HG03139 (cell line): ENCODE measurements around the gene DOCK4.
"Not testable (repeated sequence)": the region's sequence is repeated elsewhere in the genome, so short reads cannot be mapped to it uniquely, and the experiment has no call there.

ENCODE experiments used
- ATAC-seq: cut with Tn5 transposase; IDR thresholded peaks from one replicate; pipeline ENCODE4 v1.9.1; 2021; ENCODE audit not compliant: unreplicated experiment

Gene DOCK4

DNA sequence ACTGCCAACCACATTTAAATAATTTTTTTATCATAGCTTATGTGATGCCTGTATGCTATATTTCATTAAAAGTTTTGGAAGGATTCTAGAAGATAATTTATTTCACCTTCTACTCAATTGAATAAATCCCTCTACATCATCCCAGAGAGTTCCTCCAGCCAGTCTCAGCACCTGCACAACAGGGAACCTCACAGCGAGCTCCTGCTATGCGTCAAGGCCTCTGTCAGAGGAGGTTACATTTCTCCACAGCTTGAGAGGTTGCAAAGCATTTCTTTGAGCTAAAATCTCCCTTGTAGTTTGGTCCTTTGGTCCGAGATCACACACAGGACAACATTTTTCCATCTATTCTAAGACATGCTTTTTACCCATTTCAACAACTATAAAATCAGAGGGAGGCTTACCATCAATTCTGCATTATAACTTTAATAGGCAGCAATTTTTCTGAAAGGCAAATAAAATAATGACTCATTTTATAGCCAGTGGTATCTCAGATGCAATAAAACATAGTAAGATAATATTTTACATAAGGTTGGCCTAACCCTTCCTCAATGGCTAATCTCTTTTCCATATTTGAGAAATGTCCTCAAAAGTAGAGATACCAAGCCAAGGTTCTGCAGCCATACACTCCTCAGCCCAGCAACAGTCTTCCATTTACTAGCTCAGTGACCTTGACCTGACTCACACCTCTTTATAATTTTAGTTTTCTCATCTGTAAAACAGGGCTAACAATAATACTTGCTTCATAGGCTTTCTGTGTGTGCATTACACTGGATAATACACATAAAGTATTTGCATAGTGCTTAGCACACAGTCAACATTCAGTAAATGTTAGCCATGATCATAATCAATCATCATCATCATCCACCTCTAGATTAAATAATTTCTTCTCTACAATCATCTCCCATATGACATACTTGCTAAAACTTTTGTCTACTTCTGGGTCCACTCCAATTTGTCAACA lies 68.8 kb downstream of the DOCK4 start:
- no peak for ATAC-seq

DNA sequence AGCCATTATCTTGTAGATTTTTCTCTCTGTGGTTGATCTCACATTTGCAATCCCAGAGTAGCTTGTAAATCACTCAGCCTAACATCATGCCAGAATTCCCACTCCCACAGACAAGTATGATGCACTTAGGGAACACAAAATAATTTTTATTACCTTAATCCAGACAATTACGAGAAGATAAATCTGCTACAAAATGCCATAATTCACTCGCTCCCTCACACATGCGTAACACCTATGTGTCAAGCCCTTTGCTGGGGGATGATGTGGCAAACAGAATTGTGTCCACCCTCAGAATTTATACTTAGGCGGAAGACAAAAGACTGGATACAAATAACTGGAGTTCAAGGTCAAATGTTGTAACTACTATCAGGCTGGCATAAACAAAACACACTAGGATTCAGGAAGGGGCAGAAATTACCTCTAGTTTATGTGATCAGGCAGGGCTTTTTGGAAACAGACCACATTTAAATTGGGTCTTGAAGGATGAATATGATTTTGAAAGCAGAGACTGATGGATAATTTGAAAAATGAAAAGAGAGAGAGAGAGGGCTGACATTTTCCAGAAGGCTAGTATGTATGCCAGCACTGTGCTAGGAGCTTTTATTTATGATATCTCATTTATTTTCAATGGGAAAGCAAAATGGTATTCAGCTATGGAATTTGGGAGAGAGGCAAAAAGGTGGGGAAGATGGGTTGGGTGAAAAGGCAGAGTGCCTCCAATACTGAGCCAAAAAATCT lies 69.8 kb downstream of the DOCK4 start:
- ATAC-seq, result no peak

DNA sequence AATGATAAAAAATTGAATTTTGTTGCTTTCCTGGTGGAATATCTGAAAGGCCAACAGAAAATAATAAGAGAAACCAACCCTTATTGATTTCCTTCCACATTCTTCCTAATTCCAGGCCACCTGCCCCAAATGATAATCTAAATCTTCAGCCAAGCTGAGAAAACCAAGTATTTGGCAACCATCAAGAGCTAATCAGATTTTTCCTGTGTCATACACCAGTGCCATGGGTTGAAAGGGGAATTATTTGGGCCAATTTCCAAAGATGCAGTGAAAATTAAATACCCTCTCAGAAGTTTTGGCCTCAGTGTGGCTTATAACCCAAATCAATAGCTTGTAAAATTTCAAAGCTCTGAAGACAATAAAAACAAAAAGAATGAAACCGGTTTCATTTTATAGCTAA lies 70.4 kb downstream of the DOCK4 start:
- ATAC-seq, result no peak

DNA sequence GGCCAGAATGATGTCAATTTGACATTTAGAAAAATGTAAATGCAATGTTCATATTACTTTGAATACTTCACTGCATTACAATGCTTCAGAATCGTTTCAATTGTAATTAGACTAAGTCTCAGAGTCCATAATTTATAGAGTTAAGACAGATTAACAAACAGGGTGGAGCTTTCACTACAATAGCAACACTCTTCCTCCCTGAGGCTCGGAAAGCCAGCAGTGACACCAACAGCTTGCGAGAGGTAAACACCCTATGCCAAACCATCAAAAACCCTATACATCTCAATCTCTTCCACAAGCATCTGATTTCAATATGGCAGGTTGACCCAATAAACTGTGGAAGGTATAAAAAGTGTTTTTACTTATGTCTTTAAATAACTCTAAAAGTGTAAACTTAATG lies 72.2 kb downstream of the DOCK4 start:
- ATAC-seq, result no peak

DNA sequence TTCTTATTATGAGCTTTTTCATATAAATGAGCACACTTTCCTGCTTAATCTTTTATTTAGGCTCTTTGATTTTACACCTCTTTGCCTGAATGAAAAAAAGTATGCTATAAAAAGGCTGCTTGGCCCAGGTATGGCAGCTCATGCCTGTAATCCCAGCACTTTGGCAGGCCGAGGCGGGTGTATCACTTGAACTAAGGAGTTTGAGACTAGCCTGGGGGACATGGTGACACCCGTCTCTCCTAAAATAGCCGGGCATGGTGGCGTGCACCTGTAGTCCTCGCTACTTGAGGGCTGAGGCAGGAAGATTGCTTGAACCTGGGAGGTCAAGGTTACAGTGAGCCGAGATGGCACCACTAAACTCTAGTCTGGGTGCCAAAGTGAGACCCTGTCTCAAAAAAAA lies 72.9 kb downstream of the DOCK4 start:
- no peak for ATAC-seq

DNA sequence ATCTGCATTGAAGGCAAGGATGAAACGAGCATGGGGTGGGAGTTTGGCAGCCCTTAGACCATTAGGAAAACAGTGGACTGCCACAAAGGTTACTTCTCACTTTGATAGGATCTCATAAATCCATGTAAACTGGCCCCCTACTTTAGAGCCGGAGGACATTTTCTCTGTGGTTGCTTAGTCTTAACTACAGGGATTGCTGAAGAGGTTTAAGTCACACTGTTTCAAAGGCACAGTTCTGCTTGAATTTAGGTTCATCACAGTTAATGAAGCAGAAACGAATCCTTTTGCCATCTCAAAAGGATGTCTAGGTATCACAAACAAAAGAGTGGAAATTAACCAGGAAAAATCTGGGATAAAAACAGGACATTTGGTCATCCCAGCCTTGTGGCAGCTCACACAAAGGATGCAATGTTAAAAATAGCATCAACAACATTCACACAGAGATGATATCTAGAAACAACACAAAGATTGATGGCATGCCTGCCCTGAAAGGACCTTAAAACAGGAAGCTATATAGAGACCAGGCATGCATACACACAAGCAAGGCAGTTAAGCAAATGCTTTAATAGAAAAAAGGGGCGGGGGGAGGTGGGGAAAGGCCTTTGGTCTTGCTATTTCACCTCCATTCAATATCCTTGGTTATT lies 74.0 kb downstream of the DOCK4 start:
- no peak for ATAC-seq

DNA sequence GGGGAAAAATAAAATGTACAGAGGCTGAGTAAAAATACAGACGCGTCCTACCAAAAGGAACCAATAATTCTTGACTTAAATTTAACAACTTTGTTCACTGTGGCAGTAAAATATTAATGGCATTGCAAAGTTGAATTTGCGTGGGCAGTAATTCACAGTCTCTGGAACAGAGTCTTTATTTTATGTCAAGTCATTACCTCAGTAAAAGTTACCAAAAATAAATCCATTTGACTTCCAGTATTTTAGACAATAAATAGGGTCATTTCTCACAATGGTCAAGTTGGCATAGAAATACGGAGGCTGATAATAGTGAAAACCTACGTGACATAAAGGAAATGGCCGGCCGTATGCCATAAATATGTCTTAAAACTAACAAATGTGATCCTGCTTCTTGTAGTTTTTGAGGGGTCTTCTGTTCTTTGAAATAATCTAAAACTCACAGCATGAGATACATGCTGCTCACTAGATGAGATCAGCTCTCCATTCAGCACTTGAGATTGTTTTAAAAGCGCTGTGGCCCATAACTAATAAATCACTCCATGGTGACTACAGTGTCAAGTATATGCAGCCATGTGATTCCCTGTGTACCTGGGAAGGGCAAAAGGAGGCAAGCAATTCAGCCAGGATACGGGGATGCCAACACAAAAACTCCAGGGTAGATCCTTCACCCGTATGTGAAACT lies 75.3 kb downstream of the DOCK4 start:
- no peak for ATAC-seq

DNA sequence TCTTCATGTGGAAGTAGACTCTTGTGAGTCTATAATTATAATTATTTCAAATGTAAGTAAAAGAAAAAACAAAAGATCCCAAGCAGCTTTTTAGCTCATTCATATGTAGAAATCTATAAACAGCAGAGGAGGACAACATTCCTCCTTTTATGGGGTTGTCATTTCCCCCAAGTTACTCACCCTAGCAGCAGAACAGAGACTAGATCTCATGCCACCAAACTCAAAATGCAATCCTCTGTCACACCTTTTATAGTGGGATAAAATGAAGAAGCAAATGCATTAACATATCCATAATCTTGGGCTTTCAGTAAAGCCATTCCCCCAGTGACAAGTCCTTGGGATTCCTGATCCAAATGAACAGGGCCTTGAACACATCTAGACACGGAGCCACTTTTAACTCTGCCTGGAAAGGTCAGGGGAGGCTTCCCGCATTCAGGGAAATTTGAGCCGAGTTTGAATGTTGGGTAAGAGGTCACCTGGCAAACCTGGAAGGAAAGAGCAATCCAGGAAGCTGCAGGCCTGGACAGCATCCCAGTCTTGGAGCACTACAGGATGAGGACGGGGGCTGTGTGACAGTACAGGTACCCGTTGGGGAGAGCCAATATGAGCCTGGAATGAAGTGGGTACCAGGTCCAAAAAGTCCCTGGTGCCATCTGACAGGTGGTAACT lies 76.4 kb downstream of the DOCK4 start:
- no peak for ATAC-seq

DNA sequence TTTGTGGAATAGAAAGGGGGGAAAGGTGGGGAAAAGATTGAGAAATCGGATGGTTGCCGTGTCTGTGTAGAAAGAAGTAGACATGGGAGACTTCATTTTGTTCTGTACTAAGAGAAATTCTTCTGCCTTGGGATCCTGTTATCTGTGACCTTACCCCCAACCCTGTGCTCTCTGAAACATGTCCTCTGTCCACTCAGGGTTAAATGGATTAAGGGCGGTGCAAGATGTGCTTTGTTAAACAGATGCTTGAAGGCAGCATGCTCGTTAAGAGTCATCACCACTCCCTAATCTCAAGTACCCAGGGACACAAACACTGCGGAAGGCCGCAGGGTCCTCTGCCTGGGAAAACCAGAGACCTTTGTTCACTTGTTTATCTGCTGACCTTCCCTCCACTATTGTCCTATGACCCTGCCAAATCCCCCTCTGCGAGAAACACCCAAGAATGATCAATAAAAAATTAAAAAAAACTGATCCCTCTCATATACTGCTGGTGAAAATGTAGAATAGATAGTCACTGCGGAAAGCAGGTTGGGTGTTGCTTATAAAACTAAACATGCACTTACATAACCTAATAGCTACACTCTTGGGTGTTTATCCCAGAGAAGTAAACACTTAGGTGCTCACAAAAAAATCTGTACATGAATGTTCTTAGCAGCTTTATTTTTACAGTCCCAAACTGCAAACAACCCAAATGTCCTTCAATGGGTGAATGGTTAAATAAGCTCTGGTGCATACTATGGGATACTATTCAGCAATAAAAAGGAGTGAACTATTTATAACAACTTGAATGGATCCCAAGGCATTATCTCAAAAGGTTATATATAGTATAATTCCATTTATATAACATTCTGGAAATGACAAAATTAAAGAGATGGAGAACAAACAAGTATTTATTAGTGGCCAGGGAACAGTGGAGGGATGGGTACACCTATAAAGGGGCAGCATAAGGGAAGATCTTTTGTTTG lies 77.5 kb downstream of the DOCK4 start:
- ATAC-seq, result not testable (repeated sequence)

DNA sequence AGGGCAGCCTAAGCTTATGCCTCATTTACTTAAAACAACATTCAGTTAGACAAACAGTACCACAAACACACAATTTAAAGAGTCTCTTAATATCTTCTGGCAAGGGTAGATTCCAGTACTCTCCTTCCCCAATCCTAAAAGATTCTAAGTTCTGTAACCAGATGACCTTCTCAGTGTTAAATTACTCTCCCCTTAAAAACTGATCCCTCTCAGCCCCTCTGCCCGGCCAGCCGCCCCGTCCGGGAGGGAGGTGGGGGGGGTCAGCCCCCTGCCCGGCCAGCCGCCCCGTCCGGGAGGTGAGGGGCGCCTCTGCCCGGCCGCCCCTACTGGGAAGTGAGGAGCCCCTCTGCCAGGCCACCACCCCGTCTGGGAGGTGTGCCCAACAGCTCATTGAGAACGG lies 78.2 kb downstream of the DOCK4 start:
- ATAC-seq, result not testable (repeated sequence)

DNA sequence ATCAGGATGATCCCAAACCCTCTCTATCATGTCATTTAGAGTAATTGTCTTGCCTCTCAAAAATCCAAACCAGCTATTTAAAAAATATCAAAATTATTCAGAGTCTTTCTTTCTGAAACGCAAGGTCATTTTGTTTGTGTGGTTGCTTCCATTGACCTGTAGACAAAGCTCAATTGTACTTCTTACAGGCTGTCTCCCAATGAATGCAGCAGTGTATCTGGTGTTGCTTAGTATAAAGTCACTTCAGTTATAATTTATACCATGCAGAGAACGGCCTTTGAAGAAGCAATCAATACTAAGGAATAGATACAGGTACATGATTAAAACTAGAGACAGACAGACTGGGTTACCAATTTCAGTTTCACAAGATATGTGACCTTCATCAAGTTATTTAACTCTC lies 80.9 kb downstream of the DOCK4 start:
- ATAC-seq, result no peak

DNA sequence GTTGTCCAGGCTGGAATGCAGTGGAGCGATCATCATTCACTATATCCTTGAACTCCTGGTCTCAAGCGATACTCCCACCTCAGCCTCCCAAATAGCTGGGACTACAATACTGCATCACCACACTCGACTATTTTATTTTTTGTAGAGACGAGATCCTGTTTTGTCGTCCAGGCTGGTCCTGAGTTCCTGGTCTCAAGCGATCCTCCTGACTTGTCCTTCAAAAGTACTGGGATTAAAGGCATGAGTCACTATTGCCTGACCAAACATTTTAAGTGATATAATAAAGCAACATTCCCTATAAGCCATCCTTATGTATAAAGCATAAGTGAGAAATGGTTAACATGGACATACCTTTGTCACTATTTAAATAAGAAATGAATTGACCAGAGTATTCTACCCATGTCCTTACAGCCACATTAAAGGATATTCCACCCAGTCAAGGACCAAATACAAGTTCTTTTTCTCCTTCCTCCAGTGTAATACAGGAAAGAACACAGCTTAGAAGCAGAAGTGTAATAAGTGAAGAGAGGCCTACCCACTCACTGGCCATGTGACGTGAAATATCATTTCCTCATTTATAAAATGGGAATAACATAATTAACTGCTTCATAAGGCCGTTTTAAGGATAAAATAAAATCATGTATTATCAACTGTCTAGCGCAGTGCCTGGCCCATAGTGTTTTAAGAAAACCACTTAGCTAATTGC lies 82.0 kb downstream of the DOCK4 start:
- no peak for ATAC-seq

DNA sequence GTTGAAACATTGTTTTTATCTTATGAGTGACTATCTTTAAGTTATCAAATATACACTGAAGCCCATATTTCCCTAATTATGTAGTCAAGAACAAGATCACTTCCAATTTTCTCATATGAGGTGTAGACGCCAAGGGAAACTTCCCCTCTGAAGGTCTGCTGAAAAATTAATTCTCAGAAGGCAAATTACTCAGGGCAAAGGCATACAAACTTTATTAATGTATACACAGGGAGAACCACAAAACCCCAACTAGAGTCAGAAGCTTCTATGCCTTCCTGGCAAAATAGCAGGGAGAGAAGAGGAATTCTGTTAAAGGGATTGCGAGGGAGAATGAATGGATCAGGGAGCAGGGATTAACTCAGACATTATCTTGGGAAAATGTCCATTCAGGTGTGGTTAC lies 83.4 kb downstream of the DOCK4 start:
- no peak for ATAC-seq

DNA sequence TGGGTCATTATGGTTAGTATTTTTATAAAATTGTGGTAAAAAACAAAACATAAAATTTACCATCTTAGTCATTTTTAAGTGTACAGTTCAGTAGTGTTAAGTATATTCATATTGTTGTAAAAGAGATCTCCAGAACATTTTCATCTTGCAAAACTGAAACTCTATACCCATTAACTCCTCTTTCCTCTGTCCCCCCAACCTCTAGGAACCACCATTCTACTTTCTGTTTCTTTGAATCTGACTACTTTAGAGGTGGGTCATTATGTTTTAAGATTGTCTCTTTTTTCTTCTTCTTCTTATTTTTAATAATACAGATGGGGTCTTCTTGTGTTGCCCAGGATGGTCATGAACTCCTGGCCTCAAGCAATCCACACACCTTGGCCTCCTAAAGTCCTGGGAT lies 84.1 kb downstream of the DOCK4 start:
- no peak for ATAC-seq

DNA sequence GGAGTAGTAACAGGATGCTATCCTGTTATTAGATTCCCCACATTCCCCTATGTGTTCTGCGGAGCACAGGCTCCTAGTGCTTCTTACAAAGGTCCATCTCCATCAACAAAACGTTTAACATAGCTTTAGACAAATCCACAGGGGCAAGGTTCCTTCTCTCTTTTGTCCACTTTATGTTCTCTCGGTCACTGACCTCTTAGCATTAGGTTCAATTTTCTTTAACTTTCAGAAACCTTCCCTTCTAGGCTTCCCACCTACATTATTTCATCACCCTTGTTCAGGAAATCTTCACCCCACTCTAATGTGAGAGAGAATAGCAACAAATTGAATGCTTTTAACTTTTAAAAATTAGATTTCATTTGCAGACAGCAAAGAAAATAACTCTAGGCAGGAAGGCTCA lies 84.9 kb downstream of the DOCK4 start:
- no peak for ATAC-seq

DNA sequence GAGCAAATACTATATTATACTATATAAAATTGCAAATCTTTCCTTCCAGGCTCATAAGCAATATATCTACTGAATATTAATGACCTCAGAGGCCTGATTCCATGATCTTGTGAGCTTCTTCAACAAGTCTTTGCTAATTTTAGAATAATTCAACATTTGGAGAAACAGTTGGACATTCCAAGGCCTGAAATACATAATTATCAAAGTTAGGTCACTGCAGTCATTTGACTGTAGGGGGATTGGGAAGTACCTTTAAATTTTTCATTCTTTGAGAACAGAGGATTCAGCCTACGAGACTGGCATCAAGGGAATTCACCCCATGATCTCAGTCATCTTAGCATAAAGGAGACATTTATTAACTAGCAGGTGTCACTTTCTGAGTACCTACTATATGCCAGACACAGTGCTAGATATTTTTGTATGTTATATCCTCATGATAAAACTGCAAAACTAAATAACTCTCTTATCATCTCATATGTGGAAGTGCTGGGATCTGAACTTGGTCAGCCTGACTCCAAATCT lies 85.4 kb downstream of the DOCK4 start:
- no peak for ATAC-seq

DNA sequence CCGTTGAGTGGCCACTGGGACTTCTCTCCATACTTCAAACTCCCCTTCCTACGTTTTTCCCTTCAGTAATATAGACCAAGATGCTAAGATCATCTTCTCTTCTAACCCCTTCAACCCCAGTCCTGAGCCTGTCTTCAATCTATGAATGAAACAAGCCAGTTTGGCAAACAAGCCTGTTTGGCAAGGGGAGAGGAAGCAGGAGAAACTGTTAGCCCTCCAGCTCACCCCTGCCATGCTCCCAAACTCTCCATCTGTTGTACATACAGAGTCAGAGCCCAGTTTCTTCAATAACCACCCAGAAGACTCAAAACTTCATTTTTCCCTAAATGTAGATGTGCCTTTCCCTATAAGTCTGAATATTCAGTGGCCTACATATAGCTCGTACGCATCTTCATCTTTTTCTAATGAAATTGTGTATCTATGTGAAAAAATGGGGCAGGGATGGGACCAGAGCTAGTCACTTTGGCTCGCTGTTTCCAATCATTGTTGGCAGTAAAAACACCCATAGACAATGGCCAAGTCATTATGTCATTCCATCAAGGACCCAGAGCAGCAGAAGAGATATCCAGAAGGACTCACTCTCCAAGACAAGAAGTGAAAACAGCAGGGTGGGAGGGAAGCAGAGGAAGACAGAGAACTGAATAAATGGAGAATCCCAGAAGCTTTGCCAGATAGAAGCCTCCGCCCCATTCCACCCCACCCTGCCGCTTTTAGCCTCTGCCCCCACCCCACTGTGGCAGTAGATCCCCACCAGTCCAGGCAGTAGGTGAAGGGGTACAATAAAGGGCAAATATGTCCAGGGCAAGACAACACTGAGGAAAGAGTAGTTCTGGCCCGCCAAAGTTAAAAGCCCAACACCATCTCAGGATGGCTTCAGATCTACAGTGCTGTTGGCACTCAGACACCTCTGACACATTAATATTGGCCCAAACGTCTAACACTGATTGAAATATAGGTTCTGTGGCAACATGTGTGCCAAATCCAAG lies 87.3 kb downstream of the DOCK4 start:
- ATAC-seq, result no peak
